Natural killer cell (primary cell): ENCODE results near the gene TMED10. TPM values are rescaled to one million over a fixed set of nuclear protein-coding genes. Genes with fewer than 3 reads are reported as not detected.

Experiments
- ATAC-seq, 3 donors: fragments of 150-1000 bp in 2 of 3; fragments of 200-7000 bp in 1 of 3; cut with Tn5 transposase; 1 replicate in 1 of 3; 2 replicates in 2 of 3; pipeline ENCODE4 v1.10.0; 2021; ENCODE audit warnings: mild to moderate bottlenecking in 2 of 3, moderate library complexity in 2 of 3
- DNase-seq, 2 donors: peaks; one replicate each; pipeline versions ENCODE4 v3.0.0 to v3.0.0-alpha.2; 2013 to 2021; ENCODE audit warnings: mixed read lengths in 1 of 2
- H3K27ac ChIP-seq: one replicate; pipeline ENCODE4 v1.5.1; 2013; ENCODE audit warnings: mild to moderate bottlenecking, low read length
- H3K27me3 ChIP-seq: one replicate; pipeline ENCODE4 v1.6.1; 2013; ENCODE audit warnings: low read length; ENCODE audit not compliant: control insufficient read depth, insufficient read depth
- H3K36me3 ChIP-seq: one replicate; pipeline ENCODE4 v1.6.1; 2013; ENCODE audit warnings: low read length; ENCODE audit not compliant: control insufficient read depth, insufficient read depth
- H3K4me1 ChIP-seq: one replicate; pipeline ENCODE4 v1.6.1; 2013; ENCODE audit warnings: low read length; ENCODE audit not compliant: control insufficient read depth, insufficient read depth
- H3K4me3 ChIP-seq: one replicate; pipeline ENCODE4 v1.5.1; 2013; ENCODE audit warnings: low read length
- H3K9me3 ChIP-seq: one replicate; pipeline ENCODE4 v1.6.1; 2013; ENCODE audit warnings: low read length; ENCODE audit not compliant: control insufficient read depth, insufficient read depth
- H3K27ac Mint-ChIP-seq, 2 donors: one replicate each; pipeline ENCODE4 v1.8.0; 2022; ENCODE audit warnings: mild to moderate bottlenecking in 2 of 2, mixed read lengths in 2 of 2, moderate library complexity in 1 of 2
- H3K27me3 Mint-ChIP-seq, 2 donors: one replicate each; pipeline ENCODE4 v1.8.0; 2022; ENCODE audit warnings: low read depth in 2 of 2, mixed read lengths in 2 of 2
- H3K36me3 Mint-ChIP-seq: one replicate; pipeline ENCODE4 v1.8.0; 2022; ENCODE audit warnings: mixed read lengths
- H3K4me1 Mint-ChIP-seq, 2 donors: one replicate each; pipeline ENCODE4 v1.8.0; 2022; ENCODE audit warnings: mixed read lengths in 2 of 2
- H3K4me3 Mint-ChIP-seq: one replicate; pipeline ENCODE4 v1.8.0; 2022; ENCODE audit warnings: mild to moderate bottlenecking, moderate library complexity, mixed read lengths
- H3K9me3 Mint-ChIP-seq, 2 donors: one replicate each; pipeline ENCODE4 v1.8.0; 2022; ENCODE audit warnings: mixed read lengths in 2 of 2
- CTCF ChIP-seq: fragments of 200-600 bp; IDR thresholded peaks from one replicate; pipeline ENCODE4 v1.8.0; 2022; ENCODE audit warnings: antibody characterized with exemption
- WGBS: methylation state at CpG from one replicate; pipeline ENCODE4 v1.1.7; 2013; ENCODE audit warnings: missing lambda C conversion rate; ENCODE audit not compliant: insufficient coverage; 5-methylcytosine and 5-hydroxymethylcytosine counted together
- intact Hi-C: fragments of 100-400 bp; cut with micrococcal nuclease; formaldehyde crosslinking; loops from one replicate; pipeline ENCODE4 v1.14.2; 2022
- total RNA-seq, 4 donors: library from RNA; stranded (reverse); fragments of 120-200 nt in 1 of 4; gene quantifications; one replicate each; pipeline versions ENCODE4 v1.2.3 to v1.2.4, GENCODE V29; 2013 to 2022

Gene TMED10
- total RNA-seq, 3 donors from 2014 or later (not counting 1 experiment from before 2014, with no cell fraction given), result 216 to 244 (median 231) TPM

- Mint-ChIP-seq H3K9me3 (no peaks in the 10 kb centered on the region), H3K4me3 (no peak overlapping the region), H3K4me1 (peaks cover 7 to 11% of the 10 kb centered on the region in 2 donors), H3K27me3 (no peaks in the 10 kb centered on the region), H3K36me3 (peaks cover 38% of the 10 kb centered on the region), H3K27ac (no peak overlapping the region)
- intact Hi-C loops, result no loop called here
- Histone ChIP-seq H3K4me1 (no peaks in the 10 kb centered on the region), H3K27ac (no peak overlapping the region), H3K9me3 (no peaks in the 10 kb centered on the region), H3K36me3 (peaks cover 84% of the 10 kb centered on the region), H3K4me3 (no peak overlapping the region), H3K27me3 (no peaks in the 10 kb centered on the region)
- no peak for TF ChIP-seq CTCF
- ATAC-seq (no peak), DNase-seq (no peak)
- 100% methylated on average over 2 of the region's 2 CpGs for WGBS
These were observed 66.5 kb downstream of the TMED10 start for GRCh38 chr14:75109877-75110276.

- intact Hi-C loops, result no loop called here
- H3K4me3 Mint-ChIP-seq, result no peak overlapping the region
- Histone ChIP-seq H3K4me1 (no peaks in the 10 kb centered on the region), H3K27ac (no peak overlapping the region), H3K27me3 (no peaks in the 10 kb centered on the region), H3K4me3 (no peak overlapping the region), H3K9me3 (no peaks in the 10 kb centered on the region), H3K36me3 (peaks cover 74% of the 10 kb centered on the region)
- no peaks in the 10 kb centered on the region for H3K9me3 Mint-ChIP-seq
- H3K4me1 Mint-ChIP-seq, result no peaks in the 10 kb centered on the region
- no peak for TF ChIP-seq CTCF
- no peaks in the 10 kb centered on the region for H3K27me3 Mint-ChIP-seq
- no peak for DNase-seq
- no peak overlapping the region for H3K27ac Mint-ChIP-seq
- peaks cover 38% of the 10 kb centered on the region for H3K36me3 Mint-ChIP-seq
- no peak for ATAC-seq
- 67% methylated on average over 3 of the region's 3 CpGs for WGBS
These were observed 69.2 kb downstream of the TMED10 start for GRCh38 chr14:75107186-75107585.

- Mint-ChIP-seq H3K36me3 (peaks cover 17% of the 10 kb centered on the region), H3K27me3 (no peaks in the 10 kb centered on the region), H3K9me3 (no peaks in the 10 kb centered on the region), H3K4me3 (no peak overlapping the region), H3K27ac (no peak overlapping the region), H3K4me1 (no peaks in the 10 kb centered on the region)
- H3K9me3 ChIP-seq, result no peaks in the 10 kb centered on the region
- no peak for TF ChIP-seq CTCF
- no peaks in the 10 kb centered on the region for H3K27me3 ChIP-seq
- no peaks in the 10 kb centered on the region for H3K4me1 ChIP-seq
- H3K36me3 ChIP-seq, result peaks cover 72% of the 10 kb centered on the region
- intact Hi-C loops, result no loop called here
- no peak overlapping the region for H3K27ac ChIP-seq
- no peak overlapping the region for H3K4me3 ChIP-seq
- WGBS, result 94% methylated on average over 3 of the region's 4 CpGs
- ATAC-seq (no peak), DNase-seq (no peak)
These were observed 74.9 kb downstream of the TMED10 start for GRCh38 chr14:75101491-75101890.

GRCh38 chr14:75098682-75099081, 77.7 kb downstream of the TMED10 start:
- H3K36me3 Mint-ChIP-seq, result peaks cover 21% of the 10 kb centered on the region
- no peaks in the 10 kb centered on the region for H3K27me3 Mint-ChIP-seq
- H3K4me3 ChIP-seq, result no peak overlapping the region
- no peaks in the 10 kb centered on the region for H3K9me3 ChIP-seq
- ATAC-seq (no peak), DNase-seq (no peak)
- no peak overlapping the region for H3K4me3 Mint-ChIP-seq
- H3K27ac Mint-ChIP-seq, result peak overlapping the region in 1 of 2 donors; percentile 8
- no peak for TF ChIP-seq CTCF
- H3K9me3 Mint-ChIP-seq, result no peaks in the 10 kb centered on the region
- intact Hi-C loops, result no loop called here
- no peak overlapping the region for H3K27ac ChIP-seq
- H3K27me3 ChIP-seq, result no peaks in the 10 kb centered on the region
- no peaks in the 10 kb centered on the region for H3K4me1 ChIP-seq
- H3K36me3 ChIP-seq, result peaks cover 78% of the 10 kb centered on the region
- no peaks in the 10 kb centered on the region for H3K4me1 Mint-ChIP-seq
- 100% methylated on average over 1 of the region's 1 CpG for WGBS
